H9 (cell line): ENCODE data around the gene MTMR1. TPM values are rescaled to one million over a fixed set of nuclear protein-coding genes. Genes with fewer than 3 reads are reported as not detected.

Experiments
- DNase-seq: peaks from one replicate; pipeline ENCODE4 v3.0.0-alpha.2; 2017
- H2AFZ ChIP-seq: one replicate; pipeline ENCODE4 v1.6.1; 2013; ENCODE audit warnings: mild to moderate bottlenecking, low read length, control low read depth, moderate library complexity
- H2AK5ac ChIP-seq: 2 replicates; pipeline ENCODE4 v1.6.1; 2013; ENCODE audit warnings: low read length, control low read depth, mixed read lengths; ENCODE audit not compliant: insufficient read length
- H2BK120ac ChIP-seq: one replicate; pipeline ENCODE4 v1.6.1; 2013; ENCODE audit warnings: low read depth, mild to moderate bottlenecking, low read length, control low read depth, inconsistent platforms; ENCODE audit not compliant: poor library complexity, severe bottlenecking
- H2BK12ac ChIP-seq: 2 replicates; pipeline ENCODE4 v1.6.1; 2013; ENCODE audit warnings: low read length, control low read depth, mixed read lengths, low read depth; ENCODE audit not compliant: insufficient read length
- H2BK15ac ChIP-seq: 2 replicates; pipeline ENCODE4 v1.6.1; 2013; ENCODE audit warnings: low read depth, low read length, control low read depth
- H2BK20ac ChIP-seq: one replicate; pipeline ENCODE4 v1.6.1; 2013; ENCODE audit warnings: low read depth, mild to moderate bottlenecking, low read length, control low read depth, inconsistent platforms; ENCODE audit not compliant: poor library complexity, severe bottlenecking
- H2BK5ac ChIP-seq: 2 replicates; pipeline ENCODE4 v1.6.1; 2013; ENCODE audit warnings: low read length, control low read depth, mixed read lengths; ENCODE audit not compliant: insufficient read length
- H3K14ac ChIP-seq: 2 replicates; pipeline ENCODE4 v1.6.1; 2013; ENCODE audit warnings: low read length, control low read depth; ENCODE audit not compliant: insufficient read depth
- H3K18ac ChIP-seq: 2 replicates; pipeline ENCODE4 v1.6.1; 2013; ENCODE audit warnings: low read depth, mild to moderate bottlenecking, mixed read lengths, low read length, control low read depth; ENCODE audit not compliant: insufficient read length
- H3K23ac ChIP-seq: 2 replicates; pipeline ENCODE4 v1.6.1; 2013; ENCODE audit warnings: low read length, control low read depth, mixed read lengths, low read depth; ENCODE audit not compliant: insufficient read length
- H3K23me2 ChIP-seq: 2 replicates; pipeline ENCODE4 v1.6.1; 2013; ENCODE audit warnings: low read depth, mild to moderate bottlenecking, mixed read lengths, low read length, control low read depth; ENCODE audit not compliant: insufficient read length, poor library complexity, severe bottlenecking
- H3K27ac ChIP-seq: 2 replicates; pipeline ENCODE4 v1.5.1; 2013; ENCODE audit warnings: low read length, control low read depth, mixed read lengths, low read depth; ENCODE audit not compliant: insufficient read length
- H3K27me3 ChIP-seq: 2 replicates; pipeline ENCODE4 v1.6.1; 2013; ENCODE audit warnings: low read length, control low read depth, inconsistent platforms; ENCODE audit not compliant: insufficient read depth
- H3K4ac ChIP-seq: 2 replicates; pipeline ENCODE4 v1.6.1; 2013; ENCODE audit warnings: low read depth, mild to moderate bottlenecking, control low read depth, inconsistent platforms, low read length, moderate library complexity
- H3K4me1 ChIP-seq: 2 replicates; pipeline ENCODE4 v1.6.1; 2013; ENCODE audit warnings: low read length, control low read depth, inconsistent platforms; ENCODE audit not compliant: insufficient read depth
- H3K4me2 ChIP-seq: 2 replicates; pipeline ENCODE4 v1.6.1; 2013; ENCODE audit warnings: low read length, control low read depth, mixed read lengths; ENCODE audit not compliant: insufficient read length, insufficient read depth
- H3K56ac ChIP-seq: 2 replicates; pipeline ENCODE4 v1.6.1; 2013; ENCODE audit warnings: low read depth, mild to moderate bottlenecking, mixed read lengths, low read length, control low read depth; ENCODE audit not compliant: insufficient read length
- H3K79me1 ChIP-seq: 2 replicates; pipeline ENCODE4 v1.6.1; 2013; ENCODE audit warnings: low read depth, mild to moderate bottlenecking, moderate library complexity, low read length, control low read depth, inconsistent platforms; ENCODE audit not compliant: insufficient read depth, poor library complexity, severe bottlenecking
- H3K79me2 ChIP-seq: 2 replicates; pipeline ENCODE4 v1.6.1; 2013; ENCODE audit warnings: low read length, control low read depth, inconsistent platforms; ENCODE audit not compliant: insufficient read depth
- H3K9ac ChIP-seq: 2 replicates; pipeline ENCODE4 v1.6.1; 2013; ENCODE audit warnings: low read length, control low read depth, mixed read lengths; ENCODE audit not compliant: insufficient read length; ENCODE audit errors: extremely low read depth
- H3K9me3 ChIP-seq: one replicate; pipeline ENCODE4 v1.6.1; 2013; ENCODE audit warnings: low read depth, low read length, inconsistent platforms; ENCODE audit not compliant: control insufficient read depth
- H3T11ph ChIP-seq: one replicate; pipeline ENCODE4 v1.6.1; 2013; ENCODE audit warnings: mild to moderate bottlenecking, low read length, control low read depth, inconsistent platforms
- H4K20me1 ChIP-seq: one replicate; pipeline ENCODE4 v1.6.1; 2013; ENCODE audit not compliant: control insufficient read depth, insufficient read length, insufficient read depth
- H4K5ac ChIP-seq: 2 replicates; pipeline ENCODE4 v1.6.1; 2013; ENCODE audit warnings: low read depth, mild to moderate bottlenecking, mixed read lengths, low read length, control low read depth; ENCODE audit not compliant: insufficient read length
- H4K8ac ChIP-seq: replicated peaks from 2 replicates; pipeline ENCODE4 v1.6.1; 2013; ENCODE audit warnings: low read length, control low read depth, mixed read lengths, low read depth; ENCODE audit not compliant: insufficient read length
- H4K91ac ChIP-seq: 2 replicates; pipeline ENCODE4 v1.6.1; 2013; ENCODE audit warnings: low read depth, mild to moderate bottlenecking, moderate library complexity, mixed read lengths, low read length, control low read depth; ENCODE audit not compliant: insufficient read length
- H3K27ac Mint-ChIP-seq, 3 experiments: 2 replicates in 2 of 3; 3 replicates in 1 of 3; pipeline ENCODE4 v1.8.0; 2020 to 2021; ENCODE audit warnings: mixed read lengths in 3 of 3, mild to moderate bottlenecking in 1 of 3, moderate library complexity in 1 of 3
- H3K27me3 Mint-ChIP-seq: 2 replicates; pipeline ENCODE4 v1.8.0; 2021; ENCODE audit warnings: low read depth, mild to moderate bottlenecking, moderate library complexity, mixed read lengths
- H3K36me3 Mint-ChIP-seq, 3 experiments: 2 replicates in 2 of 3; 3 replicates in 1 of 3; pipeline ENCODE4 v1.8.0; 2020 to 2021; ENCODE audit warnings: low read depth in 3 of 3, mixed read lengths in 3 of 3; ENCODE audit not compliant: insufficient read depth in 1 of 3
- H3K4me1 Mint-ChIP-seq, 2 experiments: 2 replicates each; pipeline ENCODE4 v1.8.0; 2020; ENCODE audit warnings: mixed read lengths in 2 of 2
- H3K4me3 Mint-ChIP-seq, 2 experiments: 2 replicates in 1 of 2; 3 replicates in 1 of 2; pipeline ENCODE4 v1.8.0; 2020 to 2021; ENCODE audit warnings: mild to moderate bottlenecking in 2 of 2, mixed read lengths in 2 of 2, moderate library complexity in 1 of 2
- H3K9me3 Mint-ChIP-seq, 2 experiments: 2 replicates in 1 of 2; 3 replicates in 1 of 2; pipeline ENCODE4 v1.8.0; 2020; ENCODE audit warnings: mild to moderate bottlenecking in 2 of 2, mixed read lengths in 2 of 2, moderate library complexity in 1 of 2
- CTCF ChIP-seq: fragments of 200-600 bp; sonication (generic); conservative IDR thresholded peaks from 3 replicates; pipeline ENCODE4 v1.8.0; 2021; ENCODE audit warnings: antibody characterized with exemption, mild to moderate bottlenecking
- WGBS: extraction: QIAGEN DNeasy Blood & Tissue Kit; methylation state at CpG from one replicate; pipeline ENCODE4 v1.1.7; 2013; ENCODE audit warnings: missing lambda C conversion rate, low lambda C conversion rate, mixed read lengths; ENCODE audit not compliant: insufficient read length; ENCODE audit errors: extremely low coverage; 5-methylcytosine and 5-hydroxymethylcytosine counted together
- total RNA-seq: library from RNA; stranded (reverse); gene quantifications from 2 replicates; pipeline ENCODE4 v1.2.1, GENCODE V29; 2021

Gene MTMR1
- total RNA-seq, 1 experiment from 2014 or later = 25.2 TPM

- no peaks in the 10 kb centered on the region for H3K4me1 Mint-ChIP-seq
- no peak overlapping the region for H2AK5ac ChIP-seq
- no peak overlapping the region for H3K9ac ChIP-seq
- no peaks in the 10 kb centered on the region for H3K79me2 ChIP-seq
- no peak overlapping the region for H2AFZ ChIP-seq
- H4K20me1 ChIP-seq = no peaks in the 10 kb centered on the region
- H2BK12ac ChIP-seq = no peak overlapping the region
- H3T11ph ChIP-seq = no peak overlapping the region
- H3K27ac Mint-ChIP-seq = no peak overlapping the region
- DNase-seq = no peak
- no peaks in the 10 kb centered on the region for H3K4me1 ChIP-seq
- H3K4me3 Mint-ChIP-seq = no peak overlapping the region
- no peak overlapping the region for H4K5ac ChIP-seq
- H3K4me2 ChIP-seq = no peak overlapping the region
- no peaks in the 10 kb centered on the region for H3K9me3 ChIP-seq
- H3K23me2 ChIP-seq = no peaks in the 10 kb centered on the region
- H3K36me3 Mint-ChIP-seq = peaks cover 0 to 10% (median 1%) of the 10 kb centered on the region in 3 experiments; a peak in 3 of 7 replicates
- H3K27me3 ChIP-seq = no peaks in the 10 kb centered on the region
- H2BK5ac ChIP-seq = no peak overlapping the region
- H3K9me3 Mint-ChIP-seq = peaks cover 41 to 43% of the 10 kb centered on the region in 2 experiments
- no peak overlapping the region for H3K27ac ChIP-seq
- H3K23ac ChIP-seq = no peak overlapping the region
- no peak overlapping the region for H3K56ac ChIP-seq
- H3K79me1 ChIP-seq = no peaks in the 10 kb centered on the region
- H3K4ac ChIP-seq = no peak overlapping the region
- no peaks in the 10 kb centered on the region for H3K27me3 Mint-ChIP-seq
- TF ChIP-seq CTCF = no peak
- H4K91ac ChIP-seq = no peak overlapping the region
- no peak overlapping the region for H2BK20ac ChIP-seq
- H2BK15ac ChIP-seq = no peak overlapping the region
- H3K18ac ChIP-seq = no peak overlapping the region
- H4K8ac ChIP-seq = no peak overlapping the region
- no peak overlapping the region for H2BK120ac ChIP-seq
- WGBS = no CpG with 5 or more reads among the region's 2 CpGs
- no peak overlapping the region for H3K14ac ChIP-seq
Observed at GRCh38 chrX:150643958-150644357, 49.2 kb upstream of the MTMR1 start.
